GM19372 (cell line): ENCODE measurements around the gene ARHGAP32.
"Not testable (repeated sequence)": the region's sequence is repeated elsewhere in the genome, so short reads cannot be mapped to it uniquely, and the experiment has no call there.

Experiments used
- ATAC-seq: cut with Tn5 transposase; IDR thresholded peaks from one replicate; pipeline ENCODE4 v1.9.1; 2021; ENCODE audit warnings: mild to moderate bottlenecking, low read depth, moderate library complexity; ENCODE audit not compliant: unreplicated experiment

Gene ARHGAP32

GRCh38 chr11:129204150-129204838 is 12.2 kb upstream of the ARHGAP32 start:
- ATAC-seq = no peak

- ATAC-seq = no peak
These were observed 10.5 kb upstream of the ARHGAP32 start for GRCh38 chr11:129202646-129203045.

- no peak for ATAC-seq
These were observed 3.6 kb upstream of the ARHGAP32 start for GRCh38 chr11:129195682-129196081.

- no peak for ATAC-seq
These were observed 476 bp downstream of the ARHGAP32 start for GRCh38 chr11:129191649-129192048.

GRCh38 chr11:129190087-129190486 is 2.0 kb downstream of the ARHGAP32 start:
- ATAC-seq = no peak

GRCh38 chr11:129189646-129190045 is 2.5 kb downstream of the ARHGAP32 start:
- no peak for ATAC-seq

GRCh38 chr11:129185082-129185481 is 7.0 kb downstream of the ARHGAP32 start:
- not testable (repeated sequence) for ATAC-seq

DNA sequence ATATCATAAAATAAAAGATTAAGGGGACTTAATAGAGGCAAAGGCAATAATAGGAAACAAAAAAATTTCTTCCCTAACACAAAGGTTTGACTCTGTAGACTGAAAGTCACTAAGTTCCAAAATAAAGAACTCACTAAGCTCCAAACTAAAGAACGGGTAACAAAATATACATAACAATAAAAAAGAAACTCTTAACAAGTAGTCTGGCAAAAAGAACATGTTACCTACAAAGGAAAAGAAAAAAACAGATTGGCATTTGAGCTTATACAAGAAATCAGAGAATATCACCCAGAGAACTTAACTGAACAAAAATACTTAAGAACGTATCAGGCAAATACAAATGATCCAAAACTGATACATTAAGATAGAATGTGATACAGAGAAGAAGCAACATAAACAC is 7.5 kb downstream of the ARHGAP32 start:
- ATAC-seq = no peak

DNA sequence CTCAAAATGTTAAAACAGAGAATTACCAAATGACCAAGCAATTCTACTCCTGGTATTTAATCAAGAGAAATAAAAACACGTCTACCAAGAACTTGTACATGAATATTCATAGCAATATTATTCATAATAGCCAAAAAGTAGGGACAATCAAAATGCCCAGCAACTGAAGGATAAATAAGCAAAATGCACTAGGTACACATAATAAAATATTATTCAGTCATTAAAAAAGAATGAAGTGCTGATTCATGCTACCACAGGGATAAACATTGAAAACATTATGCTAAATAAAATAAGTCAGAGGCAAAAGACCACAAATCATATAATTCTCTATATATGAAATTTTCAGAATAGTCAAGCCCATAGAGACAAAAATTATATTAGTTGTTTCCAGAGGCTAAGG is 24.8 kb downstream of the ARHGAP32 start:
- ATAC-seq = no peak

- ATAC-seq = no peak
These were observed 28.4 kb downstream of the ARHGAP32 start for GRCh38 chr11:129163714-129164164.

GRCh38 chr11:129157080-129157479 is 35.0 kb downstream of the ARHGAP32 start:
- not testable (repeated sequence) for ATAC-seq

GRCh38 chr11:129155745-129156144 is 36.4 kb downstream of the ARHGAP32 start:
- ATAC-seq = no peak

DNA sequence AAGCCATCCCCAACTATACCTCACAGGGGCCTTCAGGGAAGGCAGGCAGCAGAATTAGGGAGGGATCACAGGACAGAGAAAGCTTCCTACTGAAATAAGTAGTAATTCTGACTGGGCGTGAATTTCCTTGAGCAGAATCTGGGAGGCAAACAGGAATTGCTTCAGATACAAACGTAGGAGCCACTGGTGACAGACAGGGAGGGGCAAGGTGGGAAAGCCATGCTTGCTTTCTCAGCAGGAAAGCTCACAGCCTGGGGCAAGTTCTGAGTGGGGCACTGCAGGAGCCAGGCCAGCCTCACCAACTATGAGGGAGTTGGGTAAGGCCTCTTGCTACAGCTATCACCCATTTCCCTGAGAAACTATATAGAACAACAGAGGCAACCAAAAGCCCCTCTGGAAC is 43.6 kb downstream of the ARHGAP32 start:
- no peak for ATAC-seq

GRCh38 chr11:129146191-129146590 is 45.9 kb downstream of the ARHGAP32 start:
- ATAC-seq = no peak

DNA sequence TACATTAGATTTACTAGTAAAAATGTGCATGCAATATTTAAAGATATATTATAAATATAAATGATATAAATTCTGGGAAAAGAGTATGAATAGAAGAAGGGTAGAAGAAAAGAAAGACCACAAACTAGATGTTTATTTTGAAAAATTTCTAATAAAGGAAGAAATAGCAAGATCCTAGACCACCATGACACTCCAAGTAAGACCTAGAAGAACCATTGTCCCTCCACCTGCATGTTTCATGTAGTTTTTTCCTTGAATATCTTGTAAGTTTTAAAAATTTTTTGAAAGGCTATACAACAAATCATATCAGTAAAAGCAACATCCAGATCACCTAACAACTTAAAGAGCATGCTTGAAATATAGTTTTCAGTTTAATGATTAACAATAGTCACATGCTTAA is 46.8 kb downstream of the ARHGAP32 start:
- ATAC-seq = no peak

GRCh38 chr11:129144256-129144655 is 47.9 kb downstream of the ARHGAP32 start:
- ATAC-seq = no peak

DNA sequence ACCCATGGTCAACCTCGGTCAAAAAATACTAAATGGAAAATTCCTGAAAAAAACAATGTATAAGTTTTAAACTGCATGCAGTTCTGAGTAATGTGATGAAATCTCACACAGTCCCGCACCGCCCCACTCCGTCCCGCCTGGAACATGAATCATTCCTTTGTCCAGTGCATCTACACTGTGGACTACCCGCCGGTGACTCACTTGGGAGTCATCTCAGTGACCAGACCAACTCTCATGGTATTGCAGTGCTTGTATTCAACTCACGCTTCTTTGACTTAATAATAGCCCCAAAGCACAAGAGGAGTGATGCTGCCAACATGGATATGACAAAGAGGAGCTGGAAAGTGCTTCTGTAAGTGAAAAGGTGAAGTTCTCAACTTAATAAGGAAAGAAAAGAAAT is 48.8 kb downstream of the ARHGAP32 start:
- no peak for ATAC-seq

GRCh38 chr11:129141748-129142523 is 50.2 kb downstream of the ARHGAP32 start:
- no peak for ATAC-seq

DNA sequence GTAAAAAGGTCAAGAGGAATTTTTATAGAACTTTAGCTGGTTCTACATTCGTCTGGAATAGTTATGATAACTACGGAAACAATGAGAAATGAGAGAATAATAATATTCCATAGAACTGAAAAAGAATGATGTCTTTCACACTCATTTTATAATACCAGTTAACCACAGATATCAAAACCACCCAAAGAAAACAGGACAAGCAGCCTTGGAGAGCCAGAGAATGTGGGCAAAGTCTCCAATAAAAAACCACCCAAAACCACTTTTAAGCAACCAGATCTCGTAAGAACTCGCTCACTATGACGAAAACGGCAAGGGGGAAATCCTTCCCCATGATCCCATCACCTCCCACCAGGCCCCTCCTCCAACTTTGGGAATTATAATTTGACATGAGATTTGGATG is 60.8 kb downstream of the ARHGAP32 start:
- no peak for ATAC-seq

DNA sequence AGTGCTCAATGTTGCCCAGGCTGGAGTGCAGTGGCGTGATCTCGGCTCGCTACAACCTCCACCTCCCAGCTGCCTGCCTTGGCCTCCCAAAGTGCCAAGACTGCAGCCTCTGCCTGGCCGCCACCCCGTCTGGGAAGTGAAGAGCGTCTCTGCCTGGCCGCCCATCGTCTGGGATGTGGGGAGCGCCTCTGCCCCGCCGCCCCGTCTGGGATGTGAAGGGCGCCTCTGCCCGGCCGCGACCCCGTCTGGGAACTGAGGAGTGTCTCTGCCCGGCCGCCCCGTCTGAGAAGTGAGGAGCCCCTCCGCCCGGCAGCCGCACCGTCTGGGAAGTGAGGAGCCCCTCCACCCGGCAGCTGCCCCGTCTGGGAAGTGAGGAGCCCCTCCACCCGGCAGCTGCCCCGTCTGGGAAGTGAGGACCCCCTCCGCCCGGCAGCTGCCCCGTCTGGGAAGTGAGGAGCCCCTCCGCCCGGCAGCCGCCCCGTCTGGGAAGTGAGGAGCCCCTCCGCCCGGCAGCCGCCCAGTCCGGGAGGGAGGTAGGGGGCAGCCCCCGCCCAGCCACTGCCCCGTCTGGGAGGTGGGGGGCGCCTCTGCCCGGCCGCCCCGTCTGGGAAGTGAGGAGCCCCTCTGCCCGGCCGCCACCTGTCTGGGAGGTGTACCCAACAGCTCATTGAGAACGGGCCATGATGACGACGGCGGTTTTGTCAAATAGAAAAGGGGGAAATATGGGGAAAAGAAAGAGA is 63.1 kb downstream of the ARHGAP32 start:
- not testable (repeated sequence) for ATAC-seq

DNA sequence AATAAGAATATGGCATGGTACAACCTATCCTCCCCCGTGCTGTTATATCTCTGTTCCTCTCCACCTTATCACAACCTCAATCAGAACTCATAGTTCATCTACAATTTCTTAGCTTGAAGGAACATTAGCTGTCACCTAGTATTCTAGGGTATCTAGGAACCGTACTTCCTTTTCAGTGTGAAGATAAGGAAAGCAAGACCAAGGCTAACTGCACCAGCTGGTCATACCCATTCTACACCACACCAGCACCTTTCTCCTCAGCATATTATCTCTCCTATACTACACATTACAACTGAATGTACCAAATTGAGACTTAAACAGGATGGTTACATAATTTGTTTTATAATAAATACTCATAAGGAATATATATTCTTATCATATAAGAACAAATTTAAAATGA is 73.1 kb downstream of the ARHGAP32 start:
- no peak for ATAC-seq
